Heart left ventricle (tissue), 13 donors: ENCODE results near the gene CAPN12.

ENCODE experiments used
- POLR2A ChIP-seq, 2 donors: fragments of 450-650 bp; IDR thresholded peaks; one replicate each; pipeline ENCODE4 v1.6.1; 2017; ENCODE audit warnings: antibody characterized with exemption in 2 of 2, mild to moderate bottlenecking in 2 of 2, moderate library complexity in 2 of 2
- TF ChIP-seq, protein P1 (sequence below), 12 donors: fragments of 200-600 bp; sonication (generic) in 4 of 12; IDR thresholded peaks; one replicate each; pipeline versions ENCODE4 v1.5.0 to v1.8.0; 2018 to 2022; ENCODE audit warnings: antibody characterized with exemption in 12 of 12, mild to moderate bottlenecking in 5 of 12
- donor health status: ischemic (EF 13 %, LVEDD 7.1; RV severe dilation, severe dysfunction).
- donor health status: DM: no; HTN: yes; CAD: no.
- donor health status: DM: no; HTN: no; CAD: no.
- donor health status: ischemic (EF 25% LVEDD 6.9; RV normal size, moderate dysfunction).
- donor health status: ischemic (EF 25% LVEDD 5.7; RV mildly dilated, moderate dysfunction).
- donor health status: ischemic (EF 35%, LVEDD 5.7; RV mildly dilated, moderate dysfunction).
- donor health status: nonischemic (EF 11% LVEDD 7.7; RV severe dilation, severe dysfunction).
- donor health status: DM: yes; HTN: yes; CAD: no.
- donor health status: PGD.
- donor health status: ischemic (EF 29% LVEDD 5.4; RV normal size, mild dysfunction).
- donor health status: nonischemic (EF 23%, LVEDD 6.1; RV moderate dilation, normal function).

DNA sequence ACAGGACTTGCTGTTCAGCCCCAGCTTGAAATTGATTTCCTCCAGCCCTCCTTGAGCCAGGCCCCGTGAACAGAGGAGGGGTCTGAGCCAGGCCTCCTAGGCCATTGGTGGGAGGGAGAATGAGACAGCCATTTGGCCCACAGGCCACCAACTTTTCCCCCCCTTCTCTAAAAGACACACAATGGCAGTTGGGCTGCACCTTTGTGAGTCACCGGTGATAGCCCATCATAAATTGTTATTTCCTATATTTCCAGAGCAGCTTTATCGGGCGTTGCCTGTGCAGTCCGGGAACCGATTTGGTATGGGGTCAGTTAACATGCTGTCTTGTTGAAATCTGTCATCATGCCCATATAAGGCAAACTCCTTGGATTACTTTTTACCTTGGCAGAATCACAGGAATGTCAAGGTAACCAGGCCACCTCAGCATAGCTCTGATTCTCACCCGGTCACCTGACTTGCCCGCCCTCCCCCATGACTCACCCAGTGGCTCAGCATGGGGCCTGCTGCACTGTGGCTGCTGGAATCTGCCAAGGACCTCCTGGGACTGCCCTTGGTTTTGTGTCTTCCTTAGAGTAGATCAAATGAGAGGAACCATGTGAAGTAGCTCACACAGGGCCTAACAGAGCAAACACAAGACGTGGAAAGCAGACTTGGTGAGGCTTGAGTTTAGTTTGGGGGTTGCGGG, 60.7 kb downstream of the CAPN12 start:
- TF ChIP-seq, protein P1, sequence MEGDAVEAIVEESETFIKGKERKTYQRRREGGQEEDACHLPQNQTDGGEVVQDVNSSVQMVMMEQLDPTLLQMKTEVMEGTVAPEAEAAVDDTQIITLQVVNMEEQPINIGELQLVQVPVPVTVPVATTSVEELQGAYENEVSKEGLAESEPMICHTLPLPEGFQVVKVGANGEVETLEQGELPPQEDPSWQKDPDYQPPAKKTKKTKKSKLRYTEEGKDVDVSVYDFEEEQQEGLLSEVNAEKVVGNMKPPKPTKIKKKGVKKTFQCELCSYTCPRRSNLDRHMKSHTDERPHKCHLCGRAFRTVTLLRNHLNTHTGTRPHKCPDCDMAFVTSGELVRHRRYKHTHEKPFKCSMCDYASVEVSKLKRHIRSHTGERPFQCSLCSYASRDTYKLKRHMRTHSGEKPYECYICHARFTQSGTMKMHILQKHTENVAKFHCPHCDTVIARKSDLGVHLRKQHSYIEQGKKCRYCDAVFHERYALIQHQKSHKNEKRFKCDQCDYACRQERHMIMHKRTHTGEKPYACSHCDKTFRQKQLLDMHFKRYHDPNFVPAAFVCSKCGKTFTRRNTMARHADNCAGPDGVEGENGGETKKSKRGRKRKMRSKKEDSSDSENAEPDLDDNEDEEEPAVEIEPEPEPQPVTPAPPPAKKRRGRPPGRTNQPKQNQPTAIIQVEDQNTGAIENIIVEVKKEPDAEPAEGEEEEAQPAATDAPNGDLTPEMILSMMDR (IDR thresholded peaks at IDR 0.05), result no peak
- no peak for TF ChIP-seq POLR2A (IDR thresholded peaks at IDR 0.05)
